ENCODE results near the gene DGKB.
A peak's percentile ranks its signal among the peaks of the same experiment; 100 is the strongest.

The DGKB gene

GRCh38 chr7:14751461-14751860, 151.1 kb downstream of the DGKB start:
- no peak for DNase-seq

- peak; percentile 4 for DNase-seq
These were observed 154.1 kb downstream of the DGKB start for GRCh38 chr7:14748461-14748860.

- DNase-seq, result peak; percentile 33
These were observed 154.8 kb downstream of the DGKB start for GRCh38 chr7:14747701-14748100.

GRCh38 chr7:14745076-14745475, 157.5 kb downstream of the DGKB start:
- no peak for DNase-seq

GRCh38 chr7:14740606-14741005, 161.9 kb downstream of the DGKB start:
- no peak for DNase-seq

DNA sequence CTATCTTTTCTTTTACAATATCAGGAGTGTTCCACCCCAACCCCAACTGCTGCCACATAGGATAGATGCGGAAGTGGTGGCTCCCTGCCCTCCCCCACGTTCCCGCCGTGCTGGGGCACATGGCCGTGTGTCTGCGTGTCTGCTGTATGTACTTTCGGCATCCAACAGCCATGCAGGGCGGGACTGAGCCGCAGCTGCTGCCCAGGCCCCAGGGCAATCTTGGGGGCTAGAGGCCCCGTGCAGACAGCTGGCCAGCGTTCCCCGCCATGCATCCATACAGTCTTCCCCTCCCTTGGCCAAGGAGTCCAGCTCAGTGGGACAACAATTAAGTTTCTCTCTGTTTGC, 162.7 kb downstream of the DGKB start:
- no peak for DNase-seq

- no peak for DNase-seq
These were observed 163.2 kb downstream of the DGKB start for GRCh38 chr7:14739168-14739840.

GRCh38 chr7:14738086-14738485, 164.5 kb downstream of the DGKB start:
- no peak for DNase-seq

GRCh38 chr7:14734839-14735321, 167.7 kb downstream of the DGKB start:
- DNase-seq, result peak; percentile 48

- DNase-seq, result peak; percentile 57
These were observed 181.8 kb downstream of the DGKB start for GRCh38 chr7:14720785-14721184.

GRCh38 chr7:14717816-14718215, 184.7 kb downstream of the DGKB start:
- peak; percentile 48 for DNase-seq

DNA sequence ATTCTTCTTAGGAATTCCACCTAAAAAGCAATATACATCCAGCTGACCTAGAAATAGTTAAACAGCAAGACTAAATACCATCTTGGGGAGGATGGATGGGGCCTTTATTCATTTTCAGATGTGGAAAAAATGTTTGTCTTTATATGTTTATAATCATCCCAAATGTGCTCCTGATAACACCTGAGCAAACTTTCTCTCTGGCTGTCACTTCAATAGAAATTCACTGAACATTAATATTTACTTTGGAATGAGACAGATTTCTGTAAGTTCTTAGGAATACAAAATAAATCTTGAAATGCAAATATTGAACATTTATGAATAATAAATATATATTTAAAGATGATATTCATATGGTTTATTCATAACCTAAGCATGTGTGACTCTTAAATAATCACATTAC, 185.4 kb downstream of the DGKB start:
- no peak for DNase-seq

GRCh38 chr7:14714161-14714728, 188.3 kb downstream of the DGKB start:
- no peak for DNase-seq

- DNase-seq, result no peak
These were observed 204.3 kb downstream of the DGKB start for GRCh38 chr7:14698239-14698638.

- DNase-seq, result no peak
These were observed 204.9 kb downstream of the DGKB start for GRCh38 chr7:14697684-14698083.

- DNase-seq, result peak; percentile 62
These were observed 210.9 kb downstream of the DGKB start for GRCh38 chr7:14691597-14692203.

DNA sequence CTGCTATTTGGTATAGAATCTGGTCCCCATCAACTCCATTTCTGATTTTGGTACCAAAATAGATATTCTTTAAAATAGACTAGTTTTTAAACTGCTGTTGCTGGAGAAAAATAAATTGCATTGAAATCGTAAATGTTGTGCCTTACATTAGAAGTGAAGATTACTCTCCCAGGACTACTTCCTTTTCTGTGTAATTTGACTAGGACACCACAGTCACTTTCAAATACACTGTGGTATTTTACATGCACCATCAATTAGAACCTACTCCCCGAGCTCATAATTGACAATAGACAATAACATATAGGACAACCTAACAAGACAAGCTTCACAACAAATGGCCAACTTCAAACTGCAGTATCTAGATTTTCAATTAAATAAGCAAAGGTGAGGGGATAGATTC, 211.5 kb downstream of the DGKB start:
- no peak for DNase-seq

- no peak for DNase-seq
These were observed 212.1 kb downstream of the DGKB start for GRCh38 chr7:14690486-14690885.

DNA sequence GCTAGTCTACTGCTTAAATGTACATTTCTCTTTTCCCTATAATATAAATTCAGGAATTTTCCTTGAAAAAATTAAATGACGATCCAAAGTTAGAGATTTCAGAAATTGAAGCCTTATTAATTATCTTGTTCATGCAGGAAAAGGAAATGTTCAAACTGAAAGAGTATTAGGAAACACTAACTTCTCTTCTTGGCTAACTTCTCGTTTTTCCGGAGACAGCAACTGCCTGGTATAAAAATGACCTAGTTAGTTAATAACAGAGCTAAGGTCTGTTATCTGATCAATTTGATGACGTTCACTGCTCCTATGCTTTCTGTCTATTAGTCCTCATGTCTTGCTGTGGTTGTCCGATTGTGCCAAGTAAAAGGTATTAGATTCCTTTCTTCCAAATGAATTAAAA, 212.5 kb downstream of the DGKB start:
- no peak for DNase-seq

DNA sequence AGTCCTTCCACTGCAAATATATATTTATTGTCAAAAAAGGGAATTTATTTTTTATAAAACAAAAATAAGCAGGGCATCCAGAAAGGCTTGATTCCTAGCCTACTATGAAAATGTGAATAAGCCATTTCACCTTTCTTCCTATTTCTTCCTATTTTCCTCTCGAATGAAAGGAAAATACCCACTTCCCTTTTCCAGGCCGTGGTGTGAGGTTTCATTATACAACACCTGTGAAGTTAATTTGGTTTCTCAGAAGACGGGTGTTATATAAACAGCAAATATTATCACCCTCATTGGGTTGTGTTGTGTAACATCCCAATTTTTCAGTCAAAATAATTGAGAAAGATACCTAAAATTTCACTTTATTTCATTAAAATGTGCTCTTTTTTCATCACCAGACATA, 214.3 kb downstream of the DGKB start:
- DNase-seq, result no peak

DNA sequence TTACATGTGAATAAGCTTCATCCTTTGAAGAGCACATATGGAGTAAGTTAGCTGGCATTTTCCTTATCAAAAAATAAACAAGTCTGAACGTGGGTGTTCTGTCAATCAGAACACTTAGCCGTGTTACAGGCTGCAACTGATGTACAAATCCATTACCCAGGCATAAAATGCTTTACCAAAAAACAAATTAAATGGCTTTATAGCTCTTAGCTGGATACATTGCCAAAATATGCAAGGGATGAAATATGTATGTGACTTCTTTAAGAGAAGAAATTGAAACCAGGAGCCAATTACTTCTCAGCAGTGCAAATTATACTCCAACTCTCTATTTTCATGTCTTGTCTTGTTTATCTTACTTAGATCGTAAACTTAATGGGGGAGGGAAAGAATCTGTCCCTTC, 214.8 kb downstream of the DGKB start:
- DNase-seq, result no peak

DNA sequence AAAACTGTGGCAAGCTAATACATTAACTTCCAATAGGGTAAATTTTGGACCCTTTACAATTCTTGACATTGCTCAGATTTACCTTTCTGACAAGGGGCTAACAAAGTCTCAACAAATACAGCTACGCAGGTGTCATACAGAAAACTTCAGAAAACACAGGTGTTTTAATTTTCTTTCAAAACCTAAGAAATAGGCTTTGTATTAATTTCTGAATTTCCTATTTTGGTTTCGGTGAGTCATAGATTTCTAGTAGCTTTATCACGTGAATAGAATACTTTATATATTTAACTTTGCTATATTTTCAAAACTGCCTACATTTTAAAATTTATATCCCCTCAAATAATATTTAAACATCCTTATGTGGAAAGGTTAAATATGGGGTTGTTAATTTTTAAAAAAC, 215.3 kb downstream of the DGKB start:
- DNase-seq, result no peak

DNA sequence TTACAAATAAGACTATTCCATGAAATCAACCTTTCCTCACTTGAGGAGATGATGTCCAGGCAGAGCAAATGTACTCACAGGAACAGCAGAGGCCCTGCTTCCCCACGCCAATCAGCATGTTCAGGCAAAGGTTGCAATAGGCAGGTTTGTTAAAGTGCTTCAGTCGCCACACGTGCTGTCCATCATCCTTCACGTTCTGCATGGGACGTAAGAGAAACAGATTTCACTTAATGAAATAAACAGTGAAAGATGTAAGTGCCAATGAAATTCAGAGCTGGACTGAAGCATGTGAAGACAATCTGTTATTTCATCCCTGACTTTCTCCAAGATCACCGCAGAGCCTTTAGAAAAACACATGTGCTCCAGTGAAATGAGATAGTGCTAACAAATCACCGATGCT, 217.4 kb downstream of the DGKB start:
- DNase-seq, result no peak

GRCh38 chr7:14682910-14683465, 219.6 kb downstream of the DGKB start:
- no peak for DNase-seq

Data from NCI-H82 (cell line).